Kidney (tissue), 11 donors: ENCODE results near the gene ANTXRL. TPM values are rescaled to one million over a fixed set of nuclear protein-coding genes. Genes with fewer than 3 reads are reported as not detected.
"Not testable (repeated sequence)": the region's sequence is repeated elsewhere in the genome, so short reads cannot be mapped to it uniquely, and the experiment has no call there.

Experiments
- DNase-seq, 5 donors: peaks; one replicate each; pipeline ENCODE4 v3.0.0-alpha.2; 2013 to 2020
- FAIRE-seq: peaks from 2 replicates; lab custom pipeline; 2012; peaks lifted over from hg19 to GRCh38; lab: Jason Lieb, UNC
- H3K27ac ChIP-seq, 2 donors: one replicate each; pipeline ENCODE4 v1.7.0; 2013; ENCODE audit warnings: low read depth in 2 of 2, low read length in 2 of 2, inconsistent platforms in 1 of 2
- H3K27me3 ChIP-seq: one replicate; pipeline ENCODE4 v1.7.1; 2013; ENCODE audit warnings: low read length, inconsistent platforms; ENCODE audit not compliant: control insufficient read depth, insufficient read depth
- H3K36me3 ChIP-seq, 3 donors: one replicate each; pipeline versions ENCODE4 v1.7.0 to v1.7.1; 2013; ENCODE audit warnings: low read length in 3 of 3, control low read depth in 1 of 3, inconsistent platforms in 1 of 3; ENCODE audit not compliant: insufficient read depth in 3 of 3, control insufficient read depth in 2 of 3
- H3K4me1 ChIP-seq, 3 donors: one replicate each; pipeline versions ENCODE4 v1.7.0 to v1.7.1; 2013; ENCODE audit warnings: low read length in 3 of 3, inconsistent platforms in 1 of 3, low read depth in 1 of 3; ENCODE audit not compliant: control insufficient read depth in 2 of 3, insufficient read depth in 2 of 3
- H3K4me3 ChIP-seq, 3 donors: one replicate each; pipeline versions ENCODE4 v1.7.0 to v1.8.1; 2013; ENCODE audit warnings: low read length in 3 of 3, control low read depth in 1 of 3, inconsistent platforms in 1 of 3
- H3K9ac ChIP-seq, 3 donors: one replicate each; pipeline versions ENCODE4 v1.7.0 to v1.7.1; 2013; ENCODE audit warnings: low read length in 3 of 3, control low read depth in 1 of 3, inconsistent platforms in 1 of 3
- H3K9me3 ChIP-seq, 3 donors: one replicate each; pipeline versions ENCODE4 v1.7.0 to v1.7.1; 2013; ENCODE audit warnings: low read length in 3 of 3, control low read depth in 1 of 3, inconsistent platforms in 1 of 3; ENCODE audit not compliant: control insufficient read depth in 2 of 3, insufficient read depth in 1 of 3
- intact Hi-C: fragments of 100-400 bp; cut with DNase I; formaldehyde crosslinking; loops from one replicate; pipeline ENCODE4 v1.11.1; 2022
- polyA plus RNA-seq: library from polyadenylated mRNA; stranded (reverse); fragments of 350-450 nt; fragmentation: Illumina TruSeq; extraction: RNeasy Lipid Tissue Mini Kit (QIAGEN cat#74804); gene quantifications from one replicate; pipeline ENCODE4 v1.2.3, GENCODE V29; 2014; ENCODE audit warnings: low read depth, low replicate concordance; ENCODE audit not compliant: insufficient read depth
- total RNA-seq: library from RNA; stranded (reverse); fragmentation: NEBNext Ultra II Directional; extraction: Animal tissue kit (Norgen Biotek cat#: 25700); gene quantifications from one replicate; pipeline ENCODE4 v1.2.1, GENCODE V29; 2021
- donor health status: control.
- donor health status: control.
- donor health status: DM: yes; HTN: yes; CAD: no.
- donor health status: Normal renal cell carcinoma (clear cell type).

Gene ANTXRL
- total and polyA plus RNA-seq, 2 donors from 2014 or later = 0.16 TPM; not detected in 1

DNA sequence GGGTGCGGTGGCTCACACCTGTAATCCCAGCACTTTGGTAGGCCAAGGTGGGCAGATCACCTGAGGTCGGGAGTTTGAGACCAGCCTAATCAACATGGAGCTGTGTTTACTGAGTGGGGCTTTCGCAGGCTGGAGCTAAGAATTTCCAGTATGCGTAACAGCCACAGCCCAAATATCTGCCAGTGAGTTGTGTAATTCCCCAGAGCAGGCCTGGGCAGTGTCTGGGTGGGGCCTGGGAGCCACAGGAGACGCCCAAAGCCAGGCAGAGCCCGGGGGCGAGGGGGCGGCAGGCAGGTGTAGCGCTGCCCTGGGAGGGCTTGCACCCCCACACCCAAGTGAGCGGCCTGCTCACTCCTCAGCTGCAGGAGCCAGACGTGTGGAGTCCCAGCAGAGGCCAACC is 88.6 kb downstream of the ANTXRL start, which contains the start of gene ANXA8L1:
ANXA8L1 (plus strand) TSS at position 371 of the 400 bp plus-strand sequence. CDS start 76 bp downstream, outside the sequence.
- H3K4me3 ChIP-seq, FAIRE-seq, intact Hi-C loops, H3K27me3 ChIP-seq, H3K27ac ChIP-seq, H3K9ac ChIP-seq, H3K4me1 ChIP-seq, H3K36me3 ChIP-seq, H3K9me3 ChIP-seq, DNase-seq: not testable (repeated sequence)

DNA sequence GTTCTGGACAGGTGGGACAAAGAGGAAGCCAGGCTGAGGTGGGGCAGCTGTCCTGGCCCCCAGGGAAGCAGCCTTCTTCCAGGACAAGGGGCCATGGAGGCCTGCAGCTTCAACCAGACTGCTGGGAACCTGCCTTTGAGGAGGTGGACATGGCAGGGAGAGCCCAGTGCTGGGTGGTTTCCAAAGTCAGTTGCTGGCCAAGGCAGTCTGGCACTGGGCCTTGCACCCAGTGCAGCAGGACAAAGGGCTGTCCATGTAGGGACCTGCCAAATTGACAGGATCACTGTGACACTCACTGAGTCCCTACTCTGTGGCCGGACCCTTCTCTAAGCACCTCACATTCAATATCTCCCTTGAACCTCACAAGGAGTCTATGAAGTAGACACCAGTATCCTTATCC is 90.2 kb downstream of the ANTXRL start:
- H3K9ac ChIP-seq, H3K9me3 ChIP-seq, intact Hi-C loops, H3K27me3 ChIP-seq, H3K36me3 ChIP-seq, H3K4me1 ChIP-seq, FAIRE-seq, H3K27ac ChIP-seq, H3K4me3 ChIP-seq, DNase-seq: not testable (repeated sequence)

DNA sequence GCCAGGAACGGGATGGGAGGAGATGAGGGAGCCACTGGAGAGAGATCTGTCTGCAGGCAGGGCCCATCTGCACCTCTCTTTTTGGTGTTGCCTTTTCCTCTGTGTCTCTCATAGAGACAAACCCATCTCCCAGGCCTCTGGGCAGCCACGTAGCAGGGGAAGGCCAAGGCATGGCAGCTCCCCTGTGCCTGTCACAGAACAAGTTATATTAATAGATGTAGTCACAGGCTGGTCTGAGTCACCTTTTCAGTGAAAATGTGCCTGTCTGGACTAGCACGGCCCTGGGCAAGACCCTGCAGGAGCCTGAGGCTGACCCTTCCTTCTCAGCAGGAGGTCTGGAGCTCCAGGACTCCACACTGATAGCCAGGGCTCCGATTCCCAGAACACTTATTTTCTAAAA is 90.9 kb downstream of the ANTXRL start:
- DNase-seq, H3K4me3 ChIP-seq, intact Hi-C loops, H3K27ac ChIP-seq, H3K9ac ChIP-seq, H3K36me3 ChIP-seq, H3K4me1 ChIP-seq, FAIRE-seq, H3K27me3 ChIP-seq, H3K9me3 ChIP-seq: not testable (repeated sequence)

DNA sequence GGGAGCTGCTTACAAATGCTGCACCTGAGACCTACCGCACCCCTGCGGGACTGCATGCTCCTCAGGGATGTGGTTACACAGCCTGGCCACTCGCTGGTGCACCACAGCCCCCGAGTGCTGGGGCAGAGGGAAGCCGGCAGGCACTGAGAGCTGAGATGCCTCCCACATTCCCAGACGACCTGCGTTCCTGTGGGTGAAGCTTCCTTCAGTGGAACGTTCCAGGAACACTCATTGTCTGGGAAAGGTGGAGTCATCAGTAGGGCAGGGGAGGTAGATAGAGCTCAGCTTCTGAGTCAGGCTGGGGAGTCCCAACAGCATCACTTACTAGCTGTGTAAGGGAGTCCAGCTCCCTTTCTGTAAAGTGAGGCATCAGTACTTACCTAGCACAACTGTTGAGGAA is 91.3 kb downstream of the ANTXRL start:
- H3K9ac ChIP-seq, intact Hi-C loops, DNase-seq, H3K4me3 ChIP-seq, H3K36me3 ChIP-seq, FAIRE-seq, H3K27ac ChIP-seq, H3K9me3 ChIP-seq, H3K4me1 ChIP-seq, H3K27me3 ChIP-seq: not testable (repeated sequence)

DNA sequence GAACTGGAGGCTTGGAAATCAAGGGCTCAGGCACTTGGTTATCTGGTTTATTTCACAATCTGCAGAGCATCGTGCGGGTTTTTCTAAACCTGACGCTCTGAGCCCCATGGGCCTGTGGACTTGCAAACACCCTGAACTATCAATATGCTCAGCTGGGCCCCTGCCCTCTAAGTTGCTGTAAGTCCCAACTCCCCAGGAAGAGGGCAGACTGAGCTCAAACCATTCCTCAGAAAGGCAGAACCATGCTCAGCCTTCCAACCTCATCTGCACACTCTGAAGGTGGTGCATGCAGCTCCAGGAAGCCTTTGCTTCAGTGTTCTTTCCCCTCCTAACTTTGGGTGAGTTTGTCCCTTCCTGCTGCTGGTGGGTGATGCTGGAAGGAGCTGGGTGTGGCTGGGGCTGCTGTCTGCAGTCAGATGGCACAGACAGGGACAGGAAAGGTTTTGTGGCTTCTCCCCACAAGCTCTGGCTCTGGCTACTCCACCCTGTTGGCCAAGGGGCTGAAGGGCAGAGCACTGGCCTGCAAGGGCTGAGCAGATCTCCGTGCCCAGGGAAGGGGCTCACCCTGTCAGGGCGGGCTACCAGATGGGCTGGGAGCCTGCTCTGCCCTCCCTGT is 92.5 kb downstream of the ANTXRL start:
- FAIRE-seq, intact Hi-C loops, DNase-seq, H3K27me3 ChIP-seq, H3K36me3 ChIP-seq, H3K9me3 ChIP-seq, H3K4me3 ChIP-seq, H3K9ac ChIP-seq, H3K27ac ChIP-seq, H3K4me1 ChIP-seq: not testable (repeated sequence)

Other genes starting within 250 kb of the ANTXRL start
- not detected for gene MSMB, start 240.7 kb upstream of the ANTXRL start, total RNA-seq
- gene MSMB, start 240.7 kb upstream of the ANTXRL start, polyA plus RNA-seq = not detected
- not detected for gene ANXA8L1, start 88.8 kb downstream of the ANTXRL start, total RNA-seq
- not detected for gene ANXA8L1, start 88.8 kb downstream of the ANTXRL start, polyA plus RNA-seq
- gene NPY4R, start 179.0 kb downstream of the ANTXRL start, total RNA-seq = not detected
- gene NPY4R, start 179.0 kb downstream of the ANTXRL start, polyA plus RNA-seq = not detected